Stimulated activated CD8-positive, alpha-beta memory T cell treated with anti-CD3 and anti-CD28 coated beads, Interleukin-12 subunit alpha, Interleukin-12 subunit beta, amount 100 ng/mL, for 24 hours (primary cell): ENCODE measurements around the gene BAD.

Source experiments
- DNase-seq: peaks from one replicate; pipeline ENCODE4 v3.0.0-alpha.2; 2020; ENCODE audit errors: extremely low read depth

Gene BAD

GRCh38 chr11:64296236-64296635 lies 11.8 kb upstream of the BAD start:
- DNase-seq, result no peak

GRCh38 chr11:64295760-64296159 lies 11.3 kb upstream of the BAD start:
- no peak for DNase-seq

- DNase-seq, result no peak
These were observed 10.3 kb upstream of the BAD start for GRCh38 chr11:64294774-64295173.

DNA sequence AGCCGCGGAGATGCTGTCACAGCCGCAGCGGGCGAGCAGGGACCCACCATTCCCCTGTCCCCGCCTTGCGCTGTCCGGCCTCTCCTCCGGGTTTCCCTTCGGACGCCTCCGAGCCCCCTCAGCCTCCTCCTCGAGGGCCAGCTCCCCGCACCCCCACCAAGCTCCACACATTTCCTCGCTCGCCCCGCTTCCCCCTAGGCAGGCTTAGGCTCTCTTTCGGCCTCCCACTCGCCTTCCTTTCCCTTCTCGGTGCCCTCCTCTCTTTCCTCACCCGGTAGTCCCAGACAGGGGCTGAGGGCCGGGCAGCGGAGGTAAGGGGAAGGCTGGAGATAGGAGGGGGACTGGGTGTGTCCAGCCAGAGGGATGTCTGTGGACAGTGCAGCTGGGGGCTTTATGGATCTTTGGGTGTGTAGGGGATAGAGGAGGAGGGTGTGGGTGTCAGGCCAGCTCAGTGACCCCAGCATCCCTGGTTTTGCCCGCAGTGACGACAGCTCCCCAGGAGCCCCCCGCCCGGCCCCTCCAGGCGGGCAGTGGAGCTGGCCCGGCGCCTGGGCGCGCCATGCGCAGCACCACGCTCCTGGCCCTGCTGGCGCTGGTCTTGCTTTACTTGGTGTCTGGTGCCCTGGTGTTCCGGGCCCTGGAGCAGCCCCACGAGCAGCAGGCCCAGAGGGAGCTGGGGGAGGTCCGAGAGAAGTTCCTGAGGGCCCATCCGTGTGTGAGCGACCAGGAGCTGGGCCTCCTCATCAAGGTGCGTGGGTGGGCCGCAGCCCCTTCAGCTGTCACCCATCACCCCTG lies 8.2 kb upstream of the BAD start:
- DNase-seq, result no peak

- DNase-seq, result no peak
These were observed 7.4 kb upstream of the BAD start for GRCh38 chr11:64291752-64292459.

- DNase-seq, result no peak
These were observed 6.8 kb upstream of the BAD start, which contains the start of gene KCNK4 for GRCh38 chr11:64291262-64291751. Gene KCNK4, plus strand, starts transcription at chr11:64291302. Its CDS starts 1,717 bp downstream, at chr11:64293019.

DNA sequence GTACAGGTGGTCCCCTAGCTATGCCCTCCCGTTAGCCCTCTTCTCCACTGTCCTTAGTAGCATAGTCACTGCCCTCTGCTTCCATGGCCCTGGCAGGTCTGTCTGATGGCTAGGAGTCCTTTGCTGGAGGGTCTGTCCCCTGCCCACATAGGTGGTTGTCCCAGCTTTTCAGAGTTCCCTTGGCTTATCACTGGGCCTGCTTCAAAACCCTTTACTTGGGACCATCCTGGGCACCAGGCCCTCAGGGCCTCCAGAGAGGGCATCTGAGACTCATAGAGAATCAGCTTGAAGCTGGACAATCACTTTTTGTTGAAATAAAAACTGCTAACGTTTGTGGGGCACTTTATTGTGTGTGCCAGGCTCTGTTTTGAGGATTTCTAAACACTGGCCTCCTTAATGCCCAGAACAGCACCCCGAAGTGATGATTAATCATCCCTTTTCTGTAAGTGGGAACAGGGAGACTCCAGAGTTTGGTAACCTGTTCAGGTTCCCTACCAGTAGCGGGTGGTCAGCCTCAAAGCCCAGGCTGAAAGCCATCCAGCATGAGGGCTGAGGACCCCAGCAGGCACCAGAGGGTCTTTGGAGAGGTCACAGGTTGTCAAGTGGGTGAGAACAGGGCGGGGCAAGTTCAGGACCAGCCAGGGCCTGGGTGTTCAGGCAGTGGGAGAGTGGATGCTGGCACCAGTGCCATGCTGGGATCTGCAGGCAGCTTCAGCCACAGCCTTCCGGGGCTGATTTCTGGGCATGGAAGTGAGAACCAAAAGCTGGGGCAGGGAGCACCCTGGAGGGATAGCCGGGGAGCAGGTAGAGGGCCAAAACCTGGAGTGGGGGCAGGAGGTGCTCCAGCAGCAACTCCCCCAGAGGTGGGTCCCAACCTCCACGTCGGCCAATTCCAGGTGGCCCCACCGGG lies 6.1 kb upstream of the BAD start:
- DNase-seq, result no peak

GRCh38 chr11:64289002-64289564 lies 4.6 kb upstream of the BAD start:
- no peak for DNase-seq

DNA sequence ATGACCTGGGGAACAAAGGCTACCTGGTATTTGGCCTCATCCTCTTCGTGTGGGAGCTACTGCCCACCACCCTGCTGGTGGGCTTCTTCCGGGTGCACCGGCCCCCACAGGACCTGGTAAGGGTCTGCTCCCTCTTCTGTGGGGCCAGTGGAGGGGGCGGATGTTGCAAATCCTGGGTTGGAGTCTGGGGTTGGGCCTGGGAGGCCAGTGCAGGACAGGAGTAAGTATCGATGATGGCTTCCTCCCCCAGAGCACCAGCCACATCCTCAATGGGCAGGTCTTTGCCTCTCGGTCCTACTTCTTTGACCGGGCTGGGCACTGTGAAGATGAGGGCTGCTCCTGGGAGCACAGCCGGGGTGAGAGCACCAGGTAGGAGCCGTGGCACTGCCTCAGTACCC lies 3.9 kb upstream of the BAD start:
- no peak for DNase-seq

GRCh38 chr11:64287676-64288352 lies 3.3 kb upstream of the BAD start:
- DNase-seq, result no peak

DNA sequence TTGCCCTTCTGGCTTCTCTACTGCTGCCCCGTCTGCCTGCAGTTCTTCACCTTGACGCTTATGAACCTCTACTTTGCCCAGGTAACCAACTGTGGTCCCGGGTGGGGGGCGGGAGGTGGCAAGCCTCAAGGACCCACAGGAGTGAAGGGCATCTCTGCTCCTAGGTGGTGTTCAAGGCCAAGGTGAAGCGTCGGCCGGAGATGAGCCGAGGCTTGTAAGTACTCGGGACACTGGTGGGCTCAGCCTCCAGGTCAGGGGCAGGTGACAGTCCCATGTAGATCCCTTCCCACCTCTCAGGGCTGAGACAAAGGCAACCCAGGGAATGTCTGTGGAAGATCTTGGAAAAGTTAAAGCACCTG lies 2.3 kb upstream of the BAD start:
- no peak for DNase-seq

- DNase-seq, result no peak
These were observed 1.7 kb upstream of the BAD start for GRCh38 chr11:64285885-64286800.

DNA sequence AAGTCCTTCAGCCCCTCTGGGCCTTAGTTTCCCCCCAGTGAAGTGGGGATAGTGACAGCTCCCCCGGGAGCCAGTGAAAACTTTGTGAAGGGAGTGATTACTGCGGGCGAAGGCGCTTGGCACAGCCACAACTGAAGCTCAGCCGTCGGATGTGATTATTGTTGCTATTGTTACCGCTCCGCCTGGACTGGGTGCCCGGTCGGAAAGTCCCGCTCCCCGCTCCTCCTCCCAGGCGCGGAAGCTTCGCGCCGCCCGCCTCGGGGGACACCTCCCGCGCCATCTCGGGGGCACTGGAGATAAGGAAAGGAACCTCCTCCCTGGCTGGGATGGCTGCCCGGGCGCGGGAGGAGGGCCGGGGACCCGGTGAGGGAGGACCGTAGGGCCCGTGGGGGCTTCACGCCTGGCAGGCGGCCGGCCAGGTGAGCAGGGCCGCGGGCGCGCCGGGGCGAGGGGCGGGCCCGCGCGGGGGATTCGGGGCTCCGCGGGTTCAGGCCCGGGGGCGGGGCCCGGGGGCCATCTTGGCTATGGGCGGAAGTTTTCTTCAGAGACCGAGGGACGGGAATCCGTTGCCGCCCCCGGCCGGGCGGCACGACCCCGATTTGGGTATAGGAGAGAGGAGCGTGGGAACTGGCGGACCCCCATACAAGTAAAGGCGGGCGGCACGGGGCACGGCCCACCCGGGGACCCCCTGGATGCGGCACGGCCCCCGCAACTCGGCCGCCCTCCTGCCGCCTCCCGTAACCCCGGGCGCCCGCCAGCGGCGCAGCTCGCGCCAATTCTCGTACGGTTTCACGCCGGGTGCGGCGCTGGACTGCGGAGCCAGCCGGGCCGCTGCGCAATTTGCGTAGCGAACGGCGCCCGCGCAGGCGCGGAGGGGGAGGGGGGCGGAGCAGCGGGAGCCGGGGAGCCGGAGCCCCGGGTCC lies 758 bp upstream of the BAD start, which contains the start of gene GPR137:
Gene GPR137 (plus strand): TSS at position 887 of the 923 bp plus-strand sequence. CDS start 677 bp downstream, outside the sequence.
- DNase-seq, result no peak

GRCh38 chr11:64283092-64283491 lies 1.4 kb downstream of the BAD start:
- no peak for DNase-seq

DNA sequence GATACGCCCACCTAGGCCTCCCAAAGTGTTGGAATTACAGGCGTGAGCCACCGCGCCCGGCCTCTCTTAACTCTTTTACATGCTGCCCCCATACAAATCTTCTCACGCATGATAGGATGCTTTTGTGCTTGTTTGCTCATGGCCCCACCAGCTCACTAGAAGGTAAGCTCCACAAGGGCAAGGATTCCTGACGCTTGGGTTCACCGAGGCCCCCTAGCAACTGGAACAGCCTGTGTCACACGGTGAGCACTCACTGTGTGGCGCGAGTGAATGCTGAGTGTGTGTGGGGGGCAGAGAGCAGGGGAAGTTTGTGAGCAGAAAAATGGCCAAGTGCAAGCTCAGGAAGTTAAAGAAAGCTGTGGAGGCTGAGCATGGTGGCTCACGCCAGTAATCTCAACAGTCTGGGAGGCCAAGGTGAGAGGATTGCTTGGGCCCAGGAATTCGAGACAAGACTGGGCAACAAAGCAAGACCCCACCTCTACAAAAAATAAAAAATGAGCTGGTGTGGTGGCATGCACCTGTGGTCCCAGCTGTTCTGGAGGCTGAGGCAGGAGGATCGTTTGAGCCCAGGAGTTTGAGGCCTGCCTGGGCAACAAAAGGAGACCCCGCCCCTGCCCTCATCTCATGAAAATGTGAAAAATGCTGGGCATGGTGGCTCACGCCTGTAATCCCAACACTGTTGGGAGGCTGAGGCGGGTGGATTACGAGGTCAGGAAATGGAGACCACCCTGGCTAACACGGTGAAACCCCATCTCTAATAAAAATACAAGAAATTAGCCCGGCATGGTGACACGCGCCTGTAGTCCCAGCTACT lies 2.3 kb downstream of the BAD start:
- DNase-seq, result no peak

DNA sequence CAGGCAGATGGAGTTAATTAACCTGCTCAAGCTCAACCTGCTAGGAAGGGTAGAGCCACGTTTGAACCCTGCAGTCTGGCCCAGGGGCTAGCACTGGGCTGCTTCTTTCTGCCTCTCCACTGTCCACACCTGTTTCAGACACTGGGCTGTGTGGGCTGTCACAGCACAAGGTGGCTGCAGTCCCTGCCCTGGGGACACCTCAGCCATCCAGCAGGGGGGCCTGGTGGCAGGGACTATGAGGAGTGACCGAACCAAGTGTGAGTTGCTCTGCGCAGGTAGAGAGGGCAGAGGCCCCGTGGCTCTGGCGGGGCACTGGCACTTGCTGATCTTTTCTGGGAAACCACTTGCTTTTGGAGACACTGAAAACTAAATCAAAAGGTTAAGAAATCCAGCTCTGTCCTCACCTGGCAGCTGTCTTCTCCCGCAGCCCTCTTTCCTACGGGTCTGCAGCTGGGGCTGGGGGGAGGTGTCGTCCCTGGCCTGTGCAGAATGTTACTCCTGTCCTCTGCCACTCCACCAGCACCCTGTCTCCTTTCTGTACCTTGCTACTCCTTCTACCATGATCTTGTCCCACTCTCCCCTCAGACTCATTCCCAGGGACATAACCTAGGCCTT lies 5.8 kb downstream of the BAD start:
- no peak for DNase-seq

- DNase-seq, result no peak
These were observed 7.6 kb downstream of the BAD start for GRCh38 chr11:64276653-64277431.
